K562 (cell line): ENCODE measurements around the gene SPIRE1. TPM values are rescaled to one million over a fixed set of nuclear protein-coding genes. Genes with fewer than 3 reads are reported as not detected.

Source experiments
- ATAC-seq: fragments of 200-7000 bp; cut with Tn5 transposase; 3 replicates; pipeline ENCODE4 v1.9.1; 2020; ENCODE audit warnings: moderate library complexity
- BruUV-seq: library from RNA; stranded (reverse); fragments of 400-500 nt; replicated peaks from 2 replicates; lab custom pipeline; 2021; lab: Mats Ljungman, UMichigan
- CTCF ChIA-PET: fragments of 300-600 bp; formaldehyde crosslinking; extraction: SDS; loops from one replicate; lab custom pipeline; 2021; ENCODE audit warnings: low intra/inter-chr PET ratio; lab: Yijun Ruan, JAX
- POLR2A ChIA-PET: fragments of 300-600, 350-650 bp; sonication (Branson Sonifier 250); formaldehyde crosslinking; extraction: SDS; loops from one replicate; lab custom pipeline; 2021; ENCODE audit warnings: antibody characterized with exemption, inconsistent platforms; lab: Yijun Ruan, JAX
- DNase-seq, 4 experiments: peaks; one replicate each; pipeline versions ENCODE4 v3.0.0 to v3.0.0-alpha.2; 2011 to 2018; ENCODE audit warnings: low spot score in 3 of 4, mixed read lengths in 3 of 4; ENCODE audit errors: extremely low read depth in 1 of 4
- FAIRE-seq: peaks from 2 replicates; lab custom pipeline; 2011; peaks lifted over from hg19 to GRCh38; lab: Jason Lieb, UNC
- H2AFZ ChIP-seq: 2 replicates; pipeline ENCODE4 v1.6.0; 2011; ENCODE audit warnings: low read depth, low read length, control low read depth, inconsistent platforms
- H3K27ac ChIP-seq: fragments of 200-600 bp; 3 replicates; pipeline ENCODE4 v1.8.0; 2011; ENCODE audit warnings: low read depth, mild to moderate bottlenecking, control low read depth, inconsistent platforms, low read length, moderate library complexity, mixed read lengths; ENCODE audit errors: extremely low read depth
- H3K27me3 ChIP-seq, 2 experiments: fragments of 300-600 bp in 1 of 2; 2 replicates in 1 of 2; 3 replicates in 1 of 2; pipeline versions ENCODE4 v1.6.0 to v1.8.0; 2011; ENCODE audit warnings: inconsistent platforms in 2 of 2, low read length in 2 of 2, mild to moderate bottlenecking in 1 of 2, mixed read lengths in 1 of 2, moderate library complexity in 1 of 2; ENCODE audit not compliant: control insufficient read depth in 2 of 2, insufficient read depth in 2 of 2
- H3K36me3 ChIP-seq: fragments of 300-600 bp; 3 replicates; pipeline ENCODE4 v1.8.0; 2011; ENCODE audit warnings: mild to moderate bottlenecking, low read length, inconsistent platforms; ENCODE audit not compliant: control insufficient read depth, insufficient read depth
- H3K4me1 ChIP-seq, 2 experiments: fragments of 200-600 bp in 1 of 2; replicated peaks in 1 of 2; 2 replicates in 1 of 2; 3 replicates in 1 of 2; pipeline versions ENCODE4 v1.5.1 to v1.8.0; 2011; ENCODE audit warnings: inconsistent platforms in 2 of 2, low read length in 2 of 2, mild to moderate bottlenecking in 1 of 2, mixed read lengths in 1 of 2, moderate library complexity in 1 of 2; ENCODE audit not compliant: control insufficient read depth in 2 of 2, insufficient read depth in 2 of 2
- H3K4me2 ChIP-seq: 2 replicates; pipeline ENCODE4 v1.6.1; 2011; ENCODE audit warnings: low read length, control low read depth, inconsistent platforms, mixed read lengths; ENCODE audit not compliant: insufficient read depth
- H3K4me3 ChIP-seq: fragments of 200-600 bp; sonication (generic), shearing (Covaris generic); 2 replicates; pipeline ENCODE4 v1.5.1; 2016; ENCODE audit warnings: control low read depth, inconsistent platforms
- H3K79me2 ChIP-seq: fragments of 200-600 bp; 3 replicates; pipeline ENCODE4 v1.8.0; 2011; ENCODE audit warnings: low read length, inconsistent platforms; ENCODE audit not compliant: control insufficient read depth, insufficient read depth
- H3K9ac ChIP-seq, 2 experiments: 2 replicates each; pipeline versions ENCODE4 v1.6.0 to v1.6.1; 2011; ENCODE audit warnings: low read depth in 2 of 2, low read length in 2 of 2, control low read depth in 1 of 2, inconsistent platforms in 1 of 2, mild to moderate bottlenecking in 1 of 2, mixed read lengths in 1 of 2; ENCODE audit not compliant: insufficient read depth in 1 of 2
- H3K9me1 ChIP-seq: one replicate; pipeline ENCODE4 v1.6.0; 2011; ENCODE audit warnings: inconsistent platforms, mild to moderate bottlenecking, low read length, moderate library complexity; ENCODE audit not compliant: control insufficient read depth, insufficient read depth
- H3K9me3 ChIP-seq: replicated peaks from 2 replicates; pipeline ENCODE4 v1.5.1; 2011; ENCODE audit warnings: low read depth, low read length, inconsistent platforms; ENCODE audit not compliant: control insufficient read depth, insufficient read depth
- H4K20me1 ChIP-seq: replicated peaks from 2 replicates; pipeline ENCODE4 v1.6.1; 2011; ENCODE audit warnings: low read length, inconsistent platforms, mixed read lengths; ENCODE audit not compliant: control insufficient read depth, insufficient read depth
- ATF7 ChIP-seq: fragments of 450-650 bp; IDR thresholded peaks from 2 replicates; pipeline ENCODE4 v1.7.1; 2014; ENCODE audit warnings: mild to moderate bottlenecking, moderate library complexity
- SIN3A ChIP-seq, 2 experiments: fragments of 150-350 bp in 1 of 2; IDR thresholded peaks; 2 replicates each; pipeline ENCODE4 v1.6.1; 2011 to 2016; ENCODE audit warnings: borderline replicate concordance in 2 of 2, low read depth in 2 of 2, low read length in 2 of 2, mild to moderate bottlenecking in 2 of 2, moderate library complexity in 2 of 2; ENCODE audit not compliant: control insufficient read depth in 1 of 2
- YY1 ChIP-seq, 3 experiments: IDR thresholded peaks; 2 replicates each; pipeline ENCODE4 v1.6.1; 2011; ENCODE audit warnings: low read length in 2 of 3, mild to moderate bottlenecking in 2 of 3, moderate library complexity in 2 of 3, borderline replicate concordance in 1 of 3, control low read depth in 1 of 3, low read depth in 1 of 3; ENCODE audit not compliant: insufficient read depth in 3 of 3, insufficient replicate concordance in 2 of 3, control insufficient read depth in 1 of 3, insufficient read length in 1 of 3; ENCODE audit errors: extremely low read depth in 1 of 3
- WGBS: fragments of 100-300 bp; shearing (Covaris generic); methylation state at CpG from one replicate; pipeline ENCODE4 v1.1.6; 2016; ENCODE audit warnings: low coverage, mixed read lengths; ENCODE audit not compliant: insufficient coverage; ENCODE audit errors: missing lambda C conversion rate; 5-methylcytosine and 5-hydroxymethylcytosine counted together
- in situ Hi-C: fragments of 300-500 bp; cut with MboI; formaldehyde crosslinking; loops from 4 replicates; pipeline ENCODE4 v1.15.0; 2018; ENCODE audit warnings: inconsistent platforms, mixed read lengths
- intact Hi-C: fragments of 100-400 bp; cut with micrococcal nuclease; formaldehyde crosslinking; loops from 2 replicates; pipeline ENCODE4 v1.14.2; 2022
- polyA plus RNA-seq, 8 experiments: library from polyadenylated mRNA; depleted of rRNA in 4 of 8; stranded (reverse) in 5 of 8; unstranded in 3 of 8; fragments of >200 nt; fragmentation: Nextera tagmentation in 2 of 8; fragmentation: Illumina TruSeq in 1 of 8; extraction: Ambion mirVana in 2 of 8; extraction: Trizol in 1 of 8; gene quantifications; 2 replicates each; pipeline versions ENCODE4 v1.2.1 to v1.2.3, GENCODE V29; 2011 to 2014; ENCODE audit warnings: inconsistent platforms in 1 of 8, missing spikeins in 1 of 8
- total RNA-seq, 7 experiments: library from RNA; depleted of rRNA in 6 of 7; stranded (reverse); fragments of >200 nt in 6 of 7; fragmentation: Illumina TruSeq in 2 of 7; extraction: Trizol in 2 of 7; gene quantifications; 2 replicates each; pipeline versions ENCODE4 v1.2.1 to v1.2.3, GENCODE V29; 2011 to 2021; ENCODE audit warnings: low replicate concordance in 1 of 7
- TF ChIP-seq, protein P1 (sequence below): fragments of 450-650 bp; IDR thresholded peaks from 2 replicates; pipeline ENCODE4 v1.6.1; 2018; ENCODE audit not compliant: partially characterized antibody
- TF ChIP-seq, protein P2 (sequence below), 2 experiments: fragments of 450-650 bp in 1 of 2; sonication (generic) in 1 of 2; formaldehyde crosslinking; conservative IDR thresholded peaks; 2 replicates each; pipeline versions ENCODE4 v1.4.0 to v1.8.1; 2020 to 2022; ENCODE audit warnings: mild to moderate bottlenecking in 1 of 2, missing genetic modification reagents in 1 of 2

Gene SPIRE1
- total and polyA plus RNA-seq, 9 of the 15 experiments (the other 6 are each of a cell fraction or from before 2014, with no cell fraction given) = 2.9 to 14.0 (median 10.2) TPM

DNA sequence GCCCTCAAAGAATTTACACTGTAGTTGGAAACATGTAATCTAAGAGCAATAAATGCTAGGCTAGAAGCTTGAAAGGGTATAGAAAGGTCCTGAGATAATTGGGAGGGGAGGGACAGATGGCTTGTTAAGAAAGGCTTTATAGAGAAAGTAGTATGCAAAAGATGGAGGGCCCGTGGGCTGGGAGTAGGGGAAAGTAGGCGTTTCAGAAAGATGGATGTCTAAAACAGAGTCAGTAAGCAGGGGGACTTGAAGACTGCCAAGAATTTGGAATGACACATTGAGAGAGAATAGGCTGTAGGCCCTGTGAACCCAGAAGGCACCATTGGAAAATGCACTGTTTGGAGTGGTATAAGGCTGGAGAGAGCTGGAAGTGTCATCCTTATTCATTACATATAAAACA lies 45.8 kb upstream of the SPIRE1 start:
- H3K4me2 ChIP-seq = peak overlapping the region; percentile 97
- H3K9ac ChIP-seq = peak overlapping the region; percentile 98 to 99
- H3K9me1 ChIP-seq = no peaks in the 10 kb centered on the region
- TF ChIP-seq, protein P1, sequence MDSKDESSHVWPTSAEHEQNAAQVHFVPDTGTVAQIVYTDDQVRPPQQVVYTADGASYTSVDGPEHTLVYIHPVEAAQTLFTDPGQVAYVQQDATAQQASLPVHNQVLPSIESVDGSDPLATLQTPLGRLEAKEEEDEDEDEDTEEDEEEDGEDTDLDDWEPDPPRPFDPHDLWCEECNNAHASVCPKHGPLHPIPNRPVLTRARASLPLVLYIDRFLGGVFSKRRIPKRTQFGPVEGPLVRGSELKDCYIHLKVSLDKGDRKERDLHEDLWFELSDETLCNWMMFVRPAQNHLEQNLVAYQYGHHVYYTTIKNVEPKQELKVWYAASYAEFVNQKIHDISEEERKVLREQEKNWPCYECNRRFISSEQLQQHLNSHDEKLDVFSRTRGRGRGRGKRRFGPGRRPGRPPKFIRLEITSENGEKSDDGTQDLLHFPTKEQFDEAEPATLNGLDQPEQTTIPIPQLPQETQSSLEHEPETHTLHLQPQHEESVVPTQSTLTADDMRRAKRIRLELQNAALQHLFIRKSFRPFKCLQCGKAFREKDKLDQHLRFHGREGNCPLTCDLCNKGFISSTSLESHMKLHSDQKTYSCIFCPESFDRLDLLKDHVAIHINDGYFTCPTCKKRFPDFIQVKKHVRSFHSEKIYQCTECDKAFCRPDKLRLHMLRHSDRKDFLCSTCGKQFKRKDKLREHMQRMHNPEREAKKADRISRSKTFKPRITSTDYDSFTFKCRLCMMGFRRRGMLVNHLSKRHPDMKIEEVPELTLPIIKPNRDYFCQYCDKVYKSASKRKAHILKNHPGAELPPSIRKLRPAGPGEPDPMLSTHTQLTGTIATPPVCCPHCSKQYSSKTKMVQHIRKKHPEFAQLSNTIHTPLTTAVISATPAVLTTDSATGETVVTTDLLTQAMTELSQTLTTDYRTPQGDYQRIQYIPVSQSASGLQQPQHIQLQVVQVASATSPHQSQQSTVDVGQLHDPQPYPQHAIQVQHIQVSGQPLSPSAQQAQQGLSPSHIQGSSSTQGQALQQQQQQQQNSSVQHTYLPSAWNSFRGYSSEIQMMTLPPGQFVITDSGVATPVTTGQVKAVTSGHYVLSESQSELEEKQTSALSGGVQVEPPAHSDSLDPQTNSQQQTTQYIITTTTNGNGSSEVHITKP = peak; percentile 97
- 0 out of 4 replicates have a peak, but pooled peaks of 1 of the 2 experiments have one; percentile 43 for TF ChIP-seq SIN3A (IDR thresholded peaks at IDR 0.05; ENCODE audit: borderline replicate concordance in 2 of 2, control insufficient read depth in 1 of 2, low read depth in 2 of 2, low read length in 2 of 2)
- peak in 1 of 3 experiments; percentile 65 for TF ChIP-seq YY1 (IDR thresholded peaks at IDR 0.05; ENCODE audit: borderline replicate concordance in 1 of 3, control insufficient read depth in 1 of 3, extremely low read depth in 1 of 3, insufficient read depth in 3 of 3, insufficient read length in 1 of 3, insufficient replicate concordance in 2 of 3, low read depth in 1 of 3, low read length in 2 of 3)
- TF ChIP-seq ATF7 = peak; percentile 30; the same call in 1 of the 2 replicates
- TF ChIP-seq, protein P2, sequence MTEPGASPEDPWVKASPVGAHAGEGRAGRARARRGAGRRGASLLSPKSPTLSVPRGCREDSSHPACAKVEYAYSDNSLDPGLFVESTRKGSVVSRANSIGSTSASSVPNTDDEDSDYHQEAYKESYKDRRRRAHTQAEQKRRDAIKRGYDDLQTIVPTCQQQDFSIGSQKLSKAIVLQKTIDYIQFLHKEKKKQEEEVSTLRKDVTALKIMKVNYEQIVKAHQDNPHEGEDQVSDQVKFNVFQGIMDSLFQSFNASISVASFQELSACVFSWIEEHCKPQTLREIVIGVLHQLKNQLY (CRISPR knock-in tag; conservative IDR thresholded peaks at IDR 0.05) = no peak
- peak overlapping the region; percentile 87 for H3K4me3 ChIP-seq
- in situ Hi-C loops = no loop called here
- peaks cover 2% of the 10 kb centered on the region; the same call in 1 of the 2 replicates for H4K20me1 ChIP-seq
- DNase-seq (peak in 1 of 4 experiments; percentile 34), FAIRE-seq (no peak), ATAC-seq (peak; percentile 12)
- ChIA-PET POLR2A (interaction anchor here (0.6 to 1.6 kb wide), 4 partner anchors 11 to 289 kb away, joined by 3 to 5 read pairs (median 4); no protein-coding TSS in a partner anchor), CTCF (no interaction called here)
- TSS peak; percentile 75 for BruUV-seq
- 0 out of 2 replicates have a peak overlapping the region, but pooled peaks have one; percentile 94 for H2AFZ ChIP-seq
- H3K4me1 ChIP-seq = peaks cover 14 to 15% of the 10 kb centered on the region in 2 experiments
- WGBS = 0% methylated on average over 2 of the region's 2 CpGs
- H3K79me2 ChIP-seq = peaks cover 76% of the 10 kb centered on the region
- peak overlapping the region; percentile 97 for H3K27ac ChIP-seq
- peaks cover 60% of the 10 kb centered on the region for H3K36me3 ChIP-seq
- no peaks in the 10 kb centered on the region for H3K27me3 ChIP-seq
- H3K9me3 ChIP-seq = no peaks in the 10 kb centered on the region
- intact Hi-C loops = no loop called here
